GM18507 (cell line): Measurements from ENCODE around the gene MAD1L1.
A peak's percentile ranks its signal among the peaks of the same experiment; 100 is the strongest.
"Not testable (repeated sequence)": the region's sequence is repeated elsewhere in the genome, so short reads cannot be mapped to it uniquely, and the experiment has no call there.

ENCODE experiments used
- DNase-seq: peaks from one replicate; pipeline ENCODE4 v3.0.0; 2011; ENCODE audit warnings: low read depth; ENCODE audit not compliant: insufficient read length; ENCODE audit errors: extremely low spot score
- FAIRE-seq: peaks from 2 replicates; lab custom pipeline; 2011; peaks lifted over from hg19 to GRCh38; lab: Jason Lieb, UNC

Gene MAD1L1

DNA sequence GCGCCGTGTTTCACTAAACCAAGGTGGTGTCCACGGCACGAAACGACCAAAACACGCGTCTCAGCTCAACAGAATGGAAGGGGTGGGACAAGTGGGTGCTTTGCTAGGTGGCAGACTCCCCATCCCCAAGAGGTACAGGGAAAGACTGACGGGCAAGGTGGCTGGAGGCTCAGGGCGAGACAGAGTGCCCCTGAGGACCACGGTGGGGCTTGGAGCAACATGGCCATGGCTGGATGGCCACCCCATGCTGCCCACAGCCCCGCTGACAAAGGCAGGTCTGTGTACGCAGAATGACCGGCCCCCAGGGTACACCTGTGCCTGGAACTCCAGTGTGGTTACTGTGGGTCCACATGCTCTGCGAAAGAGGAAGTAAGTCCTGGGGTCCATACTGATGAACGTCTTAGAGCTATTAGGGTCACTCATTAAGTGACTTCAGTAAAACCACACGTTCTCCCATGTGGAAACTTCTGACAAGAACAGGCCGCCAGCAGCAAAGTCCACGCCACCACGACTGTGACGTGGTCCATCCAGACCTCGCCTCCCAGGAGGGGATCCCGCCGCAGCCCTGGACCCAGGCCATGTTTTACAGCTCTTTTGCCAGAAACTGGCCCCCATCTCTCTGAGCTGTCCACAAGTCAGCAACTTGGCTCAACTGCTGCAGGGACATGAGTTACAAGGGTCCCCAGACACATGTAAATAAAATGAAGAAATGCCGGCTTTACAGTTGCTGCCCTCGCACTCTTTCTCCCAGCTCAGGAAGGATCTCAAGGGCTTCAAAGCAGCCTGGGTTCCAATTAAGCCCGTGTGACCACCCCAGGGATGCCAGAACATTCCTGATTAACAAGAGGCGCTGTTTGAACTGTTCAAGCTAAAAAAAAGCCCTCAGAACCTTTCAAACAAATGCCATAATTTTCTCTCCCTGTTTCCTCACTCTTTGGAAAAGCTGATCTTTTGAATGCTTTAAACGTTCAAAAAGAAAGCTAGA, 66.8 kb downstream of the MAD1L1 start:
- peak; percentile 63 for DNase-seq
- FAIRE-seq: peak; percentile 86

DNA sequence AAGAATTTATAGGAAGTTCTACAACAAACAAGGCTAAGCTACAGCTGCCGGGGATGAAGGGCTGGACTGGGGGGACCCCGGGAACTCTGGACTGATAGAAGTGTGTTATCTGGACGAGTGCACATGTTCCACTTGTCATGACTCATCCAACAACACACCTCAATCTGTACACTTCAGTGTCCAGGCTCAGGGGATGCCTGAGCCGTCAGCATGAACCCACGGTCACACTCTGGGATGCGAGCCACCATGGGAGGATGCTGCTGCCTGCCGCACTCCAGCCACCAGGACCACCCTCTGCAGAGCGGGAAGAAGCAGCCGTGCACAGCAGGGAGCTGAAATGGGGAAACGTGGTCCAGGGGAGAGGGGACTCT, 67.5 kb downstream of the MAD1L1 start:
- DNase-seq: no peak
- FAIRE-seq: no peak

DNA sequence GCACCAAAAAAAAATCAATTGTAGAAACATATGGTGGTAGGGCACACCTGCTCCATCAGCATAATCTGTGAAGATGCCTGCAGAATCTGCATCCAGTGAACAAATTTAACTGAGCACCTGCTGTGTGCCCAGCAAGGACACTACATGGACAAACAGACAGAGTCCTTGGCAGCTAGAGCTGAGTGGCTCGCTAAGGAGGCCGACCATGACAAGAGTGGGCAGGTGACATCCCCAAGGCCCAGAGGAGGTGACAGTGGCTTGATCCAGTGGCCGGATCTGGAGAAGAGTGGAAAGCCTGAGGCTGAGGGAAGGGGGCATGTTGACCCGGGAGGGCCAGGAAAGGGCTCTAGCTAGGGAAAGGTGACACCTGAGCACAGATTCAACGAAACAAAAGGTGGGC, 68.1 kb downstream of the MAD1L1 start:
- DNase-seq: no peak
- FAIRE-seq: no peak

DNA sequence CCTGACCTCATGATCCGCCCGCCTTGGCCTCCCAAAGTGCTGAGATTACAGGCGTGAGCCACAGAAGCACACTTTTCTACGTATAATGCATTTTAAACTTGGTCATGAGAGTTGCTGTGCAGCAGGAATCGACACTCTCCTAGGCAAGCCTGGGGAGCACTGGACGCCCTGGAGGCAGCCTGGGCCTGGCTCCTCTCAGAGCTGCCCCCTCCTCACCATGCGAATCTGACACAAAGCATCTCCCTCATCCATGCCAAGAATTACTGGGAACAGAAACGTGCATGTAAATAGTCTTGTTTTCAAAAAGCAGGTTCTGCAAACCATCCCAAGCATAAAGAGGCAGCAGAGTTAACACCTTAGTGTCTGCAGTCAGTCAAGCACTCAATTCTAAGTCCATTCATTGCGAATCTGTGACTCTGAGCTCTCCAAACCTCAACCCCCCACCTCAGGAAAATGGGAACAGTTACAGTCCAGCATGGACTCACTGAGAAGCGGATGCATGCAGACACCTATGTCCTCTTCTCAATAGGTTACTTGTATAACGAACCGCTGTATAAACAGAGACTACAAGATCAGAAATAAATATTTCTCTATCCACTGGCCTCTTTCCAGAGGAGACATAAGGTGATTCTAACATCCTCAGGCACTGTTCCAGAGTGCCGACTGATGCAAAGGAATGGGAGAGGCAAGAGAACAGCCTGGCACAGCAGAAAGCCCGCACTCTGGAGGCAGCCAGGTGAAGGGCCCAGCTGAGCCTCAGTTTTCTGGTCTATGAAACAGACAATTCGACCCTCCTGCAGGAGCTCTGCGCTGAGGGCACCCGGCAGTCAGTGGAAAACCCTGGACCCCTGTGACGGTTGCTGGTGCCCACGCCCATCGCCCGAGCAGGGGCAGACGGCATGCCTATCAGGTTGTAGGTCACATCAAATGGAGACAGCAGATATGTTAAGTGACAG, 68.9 kb downstream of the MAD1L1 start:
- FAIRE-seq: no peak
- DNase-seq: no peak

DNA sequence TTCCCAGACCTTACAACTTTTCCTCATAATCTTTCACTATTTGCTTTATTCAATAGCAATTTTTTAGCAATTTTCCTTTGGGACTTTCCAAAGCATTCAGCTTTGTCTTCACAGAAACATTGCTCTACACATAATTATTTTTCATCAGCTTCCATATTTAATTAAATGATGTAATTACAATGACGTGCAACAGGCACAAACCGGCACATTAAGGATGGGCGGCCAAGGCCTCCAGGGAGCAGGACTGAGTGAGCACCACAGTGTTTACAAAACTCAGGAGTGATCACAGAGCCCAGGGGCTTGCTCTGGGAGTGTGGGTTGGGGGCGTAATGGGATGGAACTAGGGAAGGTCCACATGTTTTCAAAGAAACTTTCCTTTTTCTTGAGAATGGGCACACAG, 69.8 kb downstream of the MAD1L1 start:
- DNase-seq (no peak), FAIRE-seq (no peak)

DNA sequence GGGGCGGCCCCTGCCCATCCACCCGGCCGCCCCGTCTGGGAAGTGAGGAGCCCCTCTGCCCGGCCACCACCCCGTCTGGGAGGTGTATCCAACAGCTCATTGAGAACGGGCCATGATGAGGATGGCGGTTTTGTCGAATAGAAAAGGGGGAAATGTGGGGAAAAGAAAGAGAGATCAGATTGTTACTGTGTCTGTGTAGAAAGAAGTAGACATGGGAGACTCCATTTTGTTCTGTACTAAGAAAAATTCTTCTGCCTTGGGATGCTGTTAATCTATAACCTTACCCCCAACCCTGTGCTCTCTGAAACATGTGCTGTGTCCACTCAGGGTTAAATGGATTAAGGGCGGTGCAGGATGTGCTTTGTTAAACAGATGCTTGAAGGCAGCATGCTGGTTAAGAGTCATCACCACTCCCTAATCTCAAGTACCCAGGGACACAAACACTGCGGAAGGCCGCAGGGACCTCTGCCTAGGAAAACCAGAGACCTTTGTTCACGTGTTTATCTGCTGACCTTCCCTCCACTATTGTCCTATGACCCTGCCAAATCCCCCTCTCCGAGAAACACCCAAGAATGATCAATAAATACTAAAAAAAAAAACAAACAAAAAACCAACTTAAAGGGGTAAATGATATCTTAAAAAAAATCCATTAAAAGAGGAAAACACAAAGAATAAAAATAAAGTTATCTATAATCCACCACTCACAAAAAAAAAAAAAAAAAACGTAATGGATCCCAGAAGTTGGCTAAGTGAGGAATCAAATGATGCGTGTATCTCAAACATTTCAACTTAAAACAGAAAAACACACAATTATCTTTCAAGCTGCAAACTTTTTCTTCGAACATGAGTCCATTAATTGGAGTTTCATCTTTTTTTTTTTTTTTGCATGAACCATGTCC, 70.5 kb downstream of the MAD1L1 start:
- not testable (repeated sequence) for DNase-seq, FAIRE-seq

DNA sequence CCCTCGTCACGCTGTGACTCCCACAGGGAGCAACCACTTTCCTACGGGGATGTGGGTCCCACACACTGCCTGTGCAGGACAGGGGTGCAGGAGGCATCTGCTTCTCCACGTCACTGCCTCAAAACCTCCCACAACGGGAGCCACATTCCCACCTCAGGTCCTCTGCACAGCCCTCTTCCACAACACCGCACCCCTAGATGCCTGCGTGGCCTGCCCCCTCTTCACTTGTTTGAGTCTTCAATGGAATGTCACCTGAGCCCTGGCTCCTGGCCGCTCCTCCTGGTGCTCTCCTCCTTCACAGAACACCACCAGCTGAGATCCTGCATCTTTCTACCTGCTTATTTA, 73.6 kb downstream of the MAD1L1 start:
- FAIRE-seq (no peak), DNase-seq (no peak)

DNA sequence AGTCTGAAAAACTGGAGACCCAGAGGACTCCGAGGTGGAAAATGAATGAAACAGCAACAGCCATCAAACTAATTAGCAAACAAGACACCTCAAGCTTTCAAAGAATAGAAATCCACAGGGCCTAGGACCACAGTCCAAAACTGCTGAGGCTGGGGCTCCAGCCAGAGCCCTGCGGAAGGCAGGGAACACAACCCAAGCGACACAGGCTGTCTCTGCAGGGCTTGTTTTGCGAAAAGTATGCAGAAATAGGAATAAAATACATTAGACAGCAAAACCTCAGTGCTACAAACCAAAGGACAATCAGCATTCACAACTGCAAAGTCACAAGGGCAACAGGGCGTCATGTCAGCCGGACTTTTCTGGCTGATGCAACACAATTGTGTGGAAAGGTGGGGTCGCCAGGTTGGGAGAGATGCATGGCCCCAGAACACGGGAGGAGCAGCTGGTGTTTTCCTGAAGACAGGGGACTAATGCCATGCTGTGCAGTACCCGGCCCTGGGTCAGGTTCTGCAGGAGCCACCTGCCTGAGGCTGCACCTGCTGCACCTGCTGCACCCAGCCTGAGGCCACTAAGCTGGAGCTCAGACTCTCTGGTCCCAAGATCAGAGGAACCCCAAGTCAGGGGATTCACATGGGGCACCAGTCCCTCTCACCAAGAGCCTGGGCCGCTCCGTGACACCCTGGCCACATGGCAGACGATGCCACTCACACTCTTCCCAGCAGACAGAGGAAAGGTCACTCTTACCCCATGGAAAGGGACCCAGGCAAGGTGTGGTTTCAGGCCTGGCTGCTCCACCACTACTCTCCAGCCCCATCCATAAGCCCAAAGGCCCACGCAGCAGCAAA, 74.2 kb downstream of the MAD1L1 start:
- DNase-seq: no peak
- no peak for FAIRE-seq

DNA sequence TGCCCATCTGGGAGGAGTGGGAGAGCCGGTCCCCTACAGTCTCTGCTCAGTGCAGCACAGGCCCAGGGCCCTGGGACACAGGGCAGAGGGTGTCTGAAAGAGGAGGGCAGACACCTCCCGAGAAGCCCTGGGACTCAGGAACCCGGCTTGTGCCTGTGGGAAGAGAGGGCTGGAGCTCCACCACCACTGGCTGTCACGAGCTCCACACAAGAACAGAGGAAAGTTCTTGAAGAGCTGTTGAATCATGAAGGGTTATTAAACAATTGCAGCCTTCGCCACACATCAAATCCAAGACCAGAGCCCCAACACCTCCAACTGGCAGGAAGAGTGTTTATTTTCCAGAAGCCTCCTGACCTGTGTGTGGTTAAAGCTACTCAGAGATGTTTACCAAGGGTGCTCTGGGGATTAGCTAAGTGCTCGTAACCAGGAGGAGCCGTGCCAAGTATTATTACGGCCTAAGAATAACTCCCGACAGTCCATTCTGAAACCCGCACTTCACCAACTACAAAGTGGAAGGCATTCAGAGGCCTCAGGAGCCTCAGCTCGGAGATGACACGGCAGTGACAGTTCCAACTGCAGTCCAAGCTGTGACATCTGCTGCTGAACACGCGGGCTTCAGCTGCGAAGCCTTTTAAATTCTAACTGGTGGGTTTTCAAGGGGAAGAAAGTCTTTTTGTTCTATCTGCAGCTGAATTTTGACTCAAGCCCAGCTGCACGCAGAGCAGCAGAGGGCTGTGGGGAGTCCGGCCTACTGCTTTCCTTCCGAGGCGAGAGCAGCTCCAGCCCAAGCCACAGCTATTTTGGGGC, 75.1 kb downstream of the MAD1L1 start:
- no peak for FAIRE-seq
- DNase-seq: no peak

DNA sequence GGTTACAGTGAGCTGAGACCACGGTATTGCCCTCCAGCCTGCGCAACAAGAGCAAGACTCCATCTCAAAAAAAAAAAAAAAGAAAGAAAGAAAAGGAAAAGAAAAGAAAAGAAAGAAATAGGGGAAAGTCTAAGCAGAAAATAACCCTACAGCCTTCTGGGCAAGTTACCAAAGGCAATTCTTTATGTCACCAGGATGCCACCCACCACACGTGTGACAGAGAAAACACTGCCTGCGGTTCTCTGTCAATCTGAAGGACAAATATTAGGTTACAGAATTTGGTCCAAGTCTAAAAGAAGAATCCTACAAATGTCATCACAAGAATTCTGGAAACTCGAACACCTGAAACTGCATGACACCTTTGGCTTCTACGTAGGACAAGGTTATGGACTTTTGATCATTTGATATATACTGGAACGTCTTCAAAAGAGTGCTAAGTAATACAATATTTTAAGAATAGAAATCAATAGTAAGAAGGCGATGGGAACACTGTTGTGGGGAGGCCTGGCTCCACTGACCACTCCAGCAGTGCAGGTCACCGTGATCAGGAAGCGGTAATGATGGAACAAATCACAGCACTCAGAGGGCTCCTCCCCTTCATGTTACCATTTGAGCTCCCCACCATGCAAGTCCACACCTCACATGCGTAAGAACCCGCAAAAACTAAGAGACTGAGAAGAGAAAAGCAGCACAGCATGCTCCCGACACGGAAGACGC, 75.8 kb downstream of the MAD1L1 start:
- no peak for FAIRE-seq
- DNase-seq: no peak

DNA sequence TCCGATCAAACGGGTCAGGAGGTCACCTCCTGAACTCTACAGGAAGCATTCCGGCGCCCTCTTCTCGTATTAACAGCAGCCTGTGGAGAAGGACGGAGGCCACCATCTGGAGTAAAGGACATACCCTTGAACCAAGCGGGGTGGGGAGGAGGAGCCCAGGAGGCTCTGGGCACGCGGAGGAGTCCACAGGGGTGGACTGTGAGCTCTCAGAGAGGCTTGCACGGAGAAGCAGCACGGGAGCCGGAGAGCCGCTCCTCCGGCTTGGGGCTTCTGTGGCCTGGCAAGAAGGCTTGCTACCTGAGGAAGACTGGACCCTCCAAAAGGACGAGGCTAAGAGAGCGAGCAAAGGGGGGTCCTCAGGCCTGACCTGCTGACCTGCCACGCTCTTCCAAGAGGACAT, 77.9 kb downstream of the MAD1L1 start:
- no peak for FAIRE-seq
- DNase-seq: no peak

DNA sequence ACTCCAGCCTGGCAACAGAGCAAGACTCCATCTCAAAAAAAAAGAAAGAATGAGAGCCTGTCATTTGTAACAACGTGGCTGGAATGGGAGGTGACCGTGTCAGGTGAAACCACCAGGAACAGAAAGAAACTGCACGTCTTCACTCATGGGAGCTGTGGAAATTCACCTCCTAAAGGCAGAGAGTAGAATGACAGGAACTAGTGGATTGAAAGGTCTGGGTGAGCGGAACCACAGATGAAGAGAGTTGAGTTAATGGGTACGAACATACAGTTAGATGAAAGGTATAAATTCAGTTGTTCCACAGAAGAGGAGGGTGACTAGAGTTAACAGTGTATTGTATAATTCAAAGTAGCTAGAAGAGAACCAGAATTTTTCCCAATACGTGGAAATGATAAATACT, 78.6 kb downstream of the MAD1L1 start:
- no peak for FAIRE-seq
- no peak for DNase-seq

DNA sequence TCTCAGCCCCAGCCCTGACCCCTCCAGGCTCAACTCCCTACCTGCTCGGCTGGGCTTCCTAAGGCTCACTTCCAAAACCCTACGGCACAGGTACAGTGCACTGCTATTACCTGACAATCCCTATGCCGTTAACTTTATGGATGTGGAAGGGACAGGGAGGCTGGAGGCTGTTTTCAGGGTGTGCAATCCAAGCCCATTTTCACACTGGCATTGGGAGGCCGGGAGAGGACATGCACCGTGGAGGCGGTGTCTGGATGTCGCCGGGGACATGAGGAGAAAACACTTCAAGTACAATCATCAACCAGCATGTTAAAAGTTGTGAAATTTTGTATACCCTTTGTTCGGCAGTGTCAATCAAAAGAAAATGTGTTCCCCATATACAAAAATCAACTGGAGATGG, 80.1 kb downstream of the MAD1L1 start:
- no peak for DNase-seq
- FAIRE-seq: no peak

DNA sequence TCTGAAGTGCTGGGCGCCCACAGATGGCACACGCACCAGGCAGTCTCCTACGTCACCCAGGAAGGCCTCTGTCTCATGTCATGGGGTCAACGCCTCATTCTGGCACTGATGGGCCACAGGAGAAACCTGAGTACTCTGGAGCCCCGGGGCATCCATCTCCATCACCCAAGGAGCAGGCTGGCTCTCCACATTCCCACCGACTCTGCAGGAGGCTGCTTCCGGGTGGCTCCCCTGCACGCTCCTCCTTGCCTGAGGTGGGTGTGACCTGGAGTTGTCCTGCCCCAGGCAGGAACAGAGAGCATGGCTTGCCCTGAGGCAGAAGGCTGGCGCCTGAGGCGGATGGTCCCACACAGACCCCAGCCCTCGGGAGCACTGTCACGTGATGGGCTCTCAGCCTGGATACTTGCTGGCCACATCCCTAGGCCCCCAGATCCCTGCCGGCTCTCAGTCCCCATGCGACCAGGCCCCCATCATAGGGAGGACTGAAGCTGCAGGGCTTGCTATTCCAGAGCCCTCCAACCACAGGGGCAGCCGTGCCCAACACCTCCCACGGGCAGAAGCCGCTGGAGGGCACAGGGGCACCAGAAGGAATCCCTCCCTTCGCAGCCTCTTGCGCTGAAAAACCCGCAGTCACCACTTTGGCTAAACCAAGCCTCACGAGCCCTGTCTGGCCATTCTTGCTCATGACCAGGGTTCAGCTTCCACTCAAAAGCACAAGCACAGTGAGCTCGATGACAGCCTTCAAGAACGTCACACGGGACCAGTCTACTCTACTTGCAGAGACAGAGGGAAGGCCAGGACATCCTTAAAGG, 80.7 kb downstream of the MAD1L1 start:
- DNase-seq: no peak
- FAIRE-seq: no peak

DNA sequence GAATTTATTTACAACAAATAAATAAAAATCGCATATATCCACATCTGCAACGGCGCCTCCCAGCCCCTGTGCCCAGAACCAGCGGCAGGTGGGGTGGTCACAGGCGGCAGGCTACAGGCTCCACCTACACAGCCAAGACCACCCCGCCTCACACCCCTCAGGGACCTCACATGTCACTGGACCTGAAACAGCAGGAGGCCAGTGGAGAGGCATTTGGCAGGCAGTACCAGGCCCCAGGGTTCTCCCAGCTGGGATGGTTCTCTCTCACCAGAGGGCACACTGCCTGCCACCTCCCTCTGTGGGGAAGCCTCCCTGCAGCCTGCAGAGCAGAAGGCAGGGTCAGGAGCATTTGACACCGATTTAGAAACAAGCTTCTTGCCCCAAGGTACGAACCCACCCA, 81.5 kb downstream of the MAD1L1 start:
- FAIRE-seq: no peak
- no peak for DNase-seq

DNA sequence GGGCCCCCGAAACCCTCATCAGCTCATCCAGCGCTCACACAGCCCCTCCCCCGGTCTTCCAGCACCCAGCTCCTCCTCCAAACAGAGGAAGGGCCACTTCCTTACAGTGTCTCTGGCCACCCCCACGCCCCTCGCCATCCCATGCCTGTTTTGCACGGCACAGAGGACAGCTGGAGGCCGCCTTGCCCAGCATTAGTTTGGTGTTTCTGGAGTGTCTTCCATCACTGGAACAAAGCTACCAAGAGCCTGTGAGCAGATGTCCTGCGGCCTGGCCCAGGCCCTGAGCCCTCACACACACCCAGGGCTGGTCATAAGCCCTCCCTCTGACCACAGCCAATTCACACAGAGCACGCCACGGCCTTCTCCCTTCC, 82.3 kb downstream of the MAD1L1 start:
- FAIRE-seq (no peak), DNase-seq (no peak)
